Measurements from ENCODE around the gene PDZK1IP1.

The PDZK1IP1 gene

GRCh38 chr1:47189844-47190508, at the start of gene PDZK1IP1:
Gene PDZK1IP1 (minus strand): TSS chr1:47190036. CDS start chr1:47189932, 104 bp downstream.
- DNase-seq, result no peak

GRCh38 chr1:47238935-47239592, 49.2 kb upstream of the PDZK1IP1 start:
- no peak for DNase-seq

GRCh38 chr1:47235806-47236205, 46.0 kb upstream of the PDZK1IP1 start:
- no peak for DNase-seq

GRCh38 chr1:47235241-47235681, 45.4 kb upstream of the PDZK1IP1 start:
- DNase-seq, result no peak

- no peak for DNase-seq
Measured at GRCh38 chr1:47233186-47233585, 43.4 kb upstream of the PDZK1IP1 start.

GRCh38 chr1:47232187-47232874, 42.5 kb upstream of the PDZK1IP1 start, which contains the start of gene TAL1:
Gene TAL1 (minus strand): TSS chr1:47232225. CDS start chr1:47225888, 6,337 bp downstream.
- DNase-seq, result no peak

- no peak for DNase-seq
Measured at GRCh38 chr1:47231301-47232186, 41.7 kb upstream of the PDZK1IP1 start.

GRCh38 chr1:47230692-47231300, 41.0 kb upstream of the PDZK1IP1 start:
- no peak for DNase-seq

- no peak for DNase-seq
Measured at GRCh38 chr1:47229886-47230691, 40.3 kb upstream of the PDZK1IP1 start.

- no peak for DNase-seq
Measured at GRCh38 chr1:47229031-47229885, 39.4 kb upstream of the PDZK1IP1 start.

- DNase-seq, result no peak
Measured at GRCh38 chr1:47228644-47229030, 38.8 kb upstream of the PDZK1IP1 start.

GRCh38 chr1:47227341-47228232, 37.8 kb upstream of the PDZK1IP1 start:
- no peak for DNase-seq

GRCh38 chr1:47226839-47227215, 37.0 kb upstream of the PDZK1IP1 start:
- no peak for DNase-seq

GRCh38 chr1:47226121-47226838, 36.4 kb upstream of the PDZK1IP1 start:
- DNase-seq, result no peak

- DNase-seq, result no peak
Measured at GRCh38 chr1:47225430-47226100, 35.7 kb upstream of the PDZK1IP1 start.

- no peak for DNase-seq
Measured at GRCh38 chr1:47224676-47225399, 35.0 kb upstream of the PDZK1IP1 start.

GRCh38 chr1:47223921-47224675, 34.3 kb upstream of the PDZK1IP1 start:
- no peak for DNase-seq

All from NCI-H2171 (cell line).